Body of pancreas (tissue), 4 donors: Measurements from ENCODE around the gene FADS3. TPM values are rescaled to one million over a fixed set of nuclear protein-coding genes. Genes with fewer than 3 reads are reported as not detected.

ENCODE experiments used
- ATAC-seq: fragments of 150-250 bp; one replicate; pipeline ENCODE4 v1.9.1; 2016
- DNase-seq, 4 donors: peaks; one replicate each; pipeline ENCODE4 v3.0.0-alpha.2; 2019
- H3K27ac ChIP-seq, 4 donors: fragments of 200-600 bp; sonication (generic); 1 replicate in 3 of 4; 2 replicates in 1 of 4; pipeline versions ENCODE4 v1.5.1 to v1.6.1; 2016 to 2019; ENCODE audit warnings: mild to moderate bottlenecking in 1 of 4, mixed read lengths in 1 of 4, moderate library complexity in 1 of 4
- H3K27me3 ChIP-seq, 2 donors: fragments of 200-600 bp; sonication (generic); one replicate each; pipeline ENCODE4 v1.6.0; 2016; ENCODE audit warnings: mild to moderate bottlenecking in 1 of 2
- H3K36me3 ChIP-seq, 2 donors: fragments of 200-600 bp; sonication (generic); replicated peaks in 1 of 2; 2 replicates each; pipeline ENCODE4 v1.5.1; 2016; ENCODE audit warnings: low read depth in 2 of 2; ENCODE audit not compliant: insufficient read depth in 1 of 2
- H3K4me1 ChIP-seq: fragments of 200-600 bp; sonication (generic); one replicate; pipeline ENCODE4 v1.6.0; 2016
- H3K4me3 ChIP-seq, 2 donors: fragments of 200-600 bp; sonication (generic); 1 replicate in 1 of 2; 2 replicates in 1 of 2; pipeline ENCODE4 v1.5.1; 2016 to 2019
- H3K9me3 ChIP-seq, 3 donors: fragments of 200-600 bp; sonication (generic); 1 replicate in 2 of 3; 2 replicates in 1 of 3; pipeline ENCODE4 v1.5.1; 2016
- CTCF ChIP-seq, 7 experiments: fragments of 450-650 bp in 4 of 7; fragments of 200-600 bp in 3 of 7; sonication (generic) in 3 of 7; IDR thresholded peaks; one replicate each; pipeline ENCODE4 v1.5.1; 2016 to 2019; ENCODE audit warnings: antibody characterized with exemption in 7 of 7
- POLR2A ChIP-seq, 3 donors: fragments of 450-650 bp; IDR thresholded peaks; one replicate each; pipeline ENCODE4 v1.6.1; 2016; ENCODE audit warnings: antibody characterized with exemption in 3 of 3, mild to moderate bottlenecking in 2 of 3
- WGBS, 2 donors: methylation state at CpG; one replicate each; pipeline ENCODE4 v1.1.5; 2017; 5-methylcytosine and 5-hydroxymethylcytosine counted together
- intact Hi-C: fragments of 100-400 bp; cut with DNase I; formaldehyde crosslinking; loops from one replicate; pipeline ENCODE4 v1.15.1; 2023
- total RNA-seq, 2 donors: library from RNA; depleted of rRNA; stranded (reverse); fragments of >200 nt; gene quantifications; one replicate each; pipeline ENCODE4 v1.1.0, GENCODE V29; 2016

FADS3 gene
- total RNA-seq, 2 donors from 2014 or later: 30.9 to 33.0 TPM

- DNase-seq (no peak), ATAC-seq (no peak)
- Histone ChIP-seq H3K4me1 (peaks cover 7% of the 10 kb centered on the region), H3K27me3 (no peaks in the 10 kb centered on the region), H3K9me3 (no peaks in the 10 kb centered on the region), H3K36me3 (no peaks in the 10 kb centered on the region), H3K4me3 (no peak overlapping the region), H3K27ac (no peak overlapping the region)
- no peak for TF ChIP-seq POLR2A (IDR thresholded peaks at IDR 0.05)
- TF ChIP-seq CTCF (IDR thresholded peaks at IDR 0.05): no peak
- WGBS, 2 donors: 90 to 94% methylated on average over 2 to 18 of the region's 18 CpGs
- intact Hi-C loops: no loop called here
Observed at GRCh38 chr11:61862714-61863547, 28.4 kb downstream of the FADS3 start.

- no peak for TF ChIP-seq CTCF (IDR thresholded peaks at IDR 0.05)
- TF ChIP-seq POLR2A (IDR thresholded peaks at IDR 0.05): no peak
- Histone ChIP-seq H3K27ac (no peak overlapping the region), H3K4me3 (no peak overlapping the region), H3K9me3 (no peaks in the 10 kb centered on the region), H3K36me3 (no peaks in the 10 kb centered on the region), H3K4me1 (peaks cover 7% of the 10 kb centered on the region), H3K27me3 (no peaks in the 10 kb centered on the region)
- no peak for ATAC-seq
- no peak for DNase-seq
- WGBS, 2 donors: 66 to 69% methylated on average over 9 of the region's 9 CpGs
- intact Hi-C loops: no loop called here
Observed at GRCh38 chr11:61861634-61862033, 29.7 kb downstream of the FADS3 start.

GRCh38 chr11:61860054-61860903 lies 31.1 kb downstream of the FADS3 start:
- Histone ChIP-seq H3K27me3 (no peaks in the 10 kb centered on the region), H3K4me1 (peaks cover 7% of the 10 kb centered on the region), H3K27ac (no peak overlapping the region), H3K9me3 (no peaks in the 10 kb centered on the region), H3K4me3 (no peak overlapping the region), H3K36me3 (no peaks in the 10 kb centered on the region)
- peak; percentile 83 to 90 (median 88) for DNase-seq
- peak; percentile 87 for ATAC-seq
- TF ChIP-seq POLR2A (IDR thresholded peaks at IDR 0.05) (no peak), CTCF (IDR thresholded peaks at IDR 0.05) (no peak)
- 32 to 62% methylated on average over 12 to 16 of the region's 16 CpGs for WGBS, 2 donors
- intact Hi-C loops: no loop called here

- DNase-seq (no peak), ATAC-seq (no peak)
- WGBS, 2 donors: 96 to 100% methylated on average over 4 to 12 of the region's 12 CpGs
- no peaks in the 10 kb centered on the region for H3K36me3 ChIP-seq
- TF ChIP-seq POLR2A (IDR thresholded peaks at IDR 0.05) (no peak), CTCF (IDR thresholded peaks at IDR 0.05) (no peak)
- no peak overlapping the region for H3K27ac ChIP-seq
- H3K4me1 ChIP-seq: peaks cover 7% of the 10 kb centered on the region
- intact Hi-C loops: no loop called here
- H3K27me3 ChIP-seq: no peaks in the 10 kb centered on the region
- H3K4me3 ChIP-seq: no peak overlapping the region
- no peaks in the 10 kb centered on the region for H3K9me3 ChIP-seq
Observed at GRCh38 chr11:61855939-61856680, 35.2 kb downstream of the FADS3 start.
